ENCODE data around the gene PIAS1. TPM values are rescaled to one million over a fixed set of nuclear protein-coding genes. Genes with fewer than 3 reads are reported as not detected.
"Not testable (repeated sequence)": the region's sequence is repeated elsewhere in the genome, so short reads cannot be mapped to it uniquely, and the experiment has no call there.

The PIAS1 gene
- total and polyA plus RNA-seq, 3 donors from 2014 or later: 57.2 to 87.6 (median 60.5) TPM

GRCh38 chr15:68232937-68233336 lies 178.8 kb downstream of the PIAS1 start:
- no peaks in the 10 kb centered on the region for H3K9me3 ChIP-seq
- H3K4me1 ChIP-seq: peaks cover 16% of the 10 kb centered on the region
- no peaks in the 10 kb centered on the region for H3K27me3 ChIP-seq
- 89 to 90% methylated on average over 6 of the region's 6 CpGs for WGBS, 2 donors
- H3K36me3 ChIP-seq (ENCODE audit: low read depth, missing control alignments): no peaks in the 10 kb centered on the region
- H3K4me3 ChIP-seq: no peak overlapping the region
- TF ChIP-seq CTCF (IDR thresholded peaks at IDR 0.05): no peak
- no peak for TF ChIP-seq POLR2A (IDR thresholded peaks at IDR 0.05)
- DNase-seq: no peak
- H3K27ac ChIP-seq: no peak overlapping the region
- intact Hi-C loops (cut with DNase I; ENCODE audit: low total_unique reads): no loop called here

- Histone ChIP-seq H3K4me3 (no peak overlapping the region), H3K27ac (no peak overlapping the region), H3K9me3 (no peaks in the 10 kb centered on the region), H3K27me3 (no peaks in the 10 kb centered on the region), H3K4me1 (peaks cover 7% of the 10 kb centered on the region), H3K36me3 (ENCODE audit: low read depth, missing control alignments) (no peaks in the 10 kb centered on the region)
- no peak for DNase-seq
- intact Hi-C loops (cut with DNase I; ENCODE audit: low total_unique reads): no loop called here
- no peak for TF ChIP-seq CTCF (IDR thresholded peaks at IDR 0.05)
- TF ChIP-seq POLR2A (IDR thresholded peaks at IDR 0.05): no peak
- WGBS, 2 donors: 46 to 57% methylated on average over 6 of the region's 6 CpGs
These were observed 179.9 kb downstream of the PIAS1 start for GRCh38 chr15:68234060-68234459.

- DNase-seq; H3K36me3 ChIP-seq (ENCODE audit: low read depth, missing control alignments); intact Hi-C loops (cut with DNase I; ENCODE audit: low total_unique reads); H3K27ac ChIP-seq; H3K9me3 ChIP-seq; H3K4me3 ChIP-seq; H3K4me1 ChIP-seq; H3K27me3 ChIP-seq: not testable (repeated sequence)
- 91 to 96% methylated on average over 9 of the region's 9 CpGs for WGBS, 2 donors
These were observed 180.4 kb downstream of the PIAS1 start for GRCh38 chr15:68234520-68234919.

- Histone ChIP-seq H3K4me1 (peaks cover 5% of the 10 kb centered on the region), H3K27me3 (no peaks in the 10 kb centered on the region), H3K36me3 (ENCODE audit: low read depth, missing control alignments) (no peaks in the 10 kb centered on the region), H3K27ac (no peak overlapping the region), H3K9me3 (no peaks in the 10 kb centered on the region), H3K4me3 (no peak overlapping the region)
- 92 to 98% methylated on average over 4 of the region's 4 CpGs for WGBS, 2 donors
- no peak for DNase-seq
- TF ChIP-seq CTCF (IDR thresholded peaks at IDR 0.05) (no peak), POLR2A (IDR thresholded peaks at IDR 0.05) (no peak)
- intact Hi-C loops (cut with DNase I; ENCODE audit: low total_unique reads): no loop called here
These were observed 180.9 kb downstream of the PIAS1 start for GRCh38 chr15:68235022-68235421.

GRCh38 chr15:68239025-68239424 lies 184.9 kb downstream of the PIAS1 start:
- intact Hi-C loops (cut with DNase I; ENCODE audit: low total_unique reads): no loop called here
- Histone ChIP-seq H3K9me3 (no peaks in the 10 kb centered on the region), H3K27me3 (no peaks in the 10 kb centered on the region), H3K4me1 (no peaks in the 10 kb centered on the region), H3K36me3 (ENCODE audit: low read depth, missing control alignments) (no peaks in the 10 kb centered on the region), H3K27ac (no peak overlapping the region), H3K4me3 (no peak overlapping the region)
- TF ChIP-seq POLR2A (IDR thresholded peaks at IDR 0.05) (no peak), CTCF (IDR thresholded peaks at IDR 0.05) (no peak)
- DNase-seq: no peak
